Liver (tissue), 9 donors: ENCODE measurements around the gene MYO18B. TPM values are rescaled to one million over a fixed set of nuclear protein-coding genes. Genes with fewer than 3 reads are reported as not detected.

ENCODE experiments used
- DNase-seq: peaks from one replicate; pipeline ENCODE4 v3.0.0-alpha.2; 2017; ENCODE audit warnings: low spot score
- H3K27ac ChIP-seq, 2 donors: one replicate each; pipeline ENCODE4 v1.7.0; 2013; ENCODE audit warnings: inconsistent platforms in 2 of 2, low read length in 2 of 2, control low read depth in 1 of 2, low read depth in 1 of 2, mild to moderate bottlenecking in 1 of 2
- H3K27me3 ChIP-seq, 4 donors: one replicate each; pipeline versions ENCODE4 v1.6.1 to v1.7.0; 2013; ENCODE audit warnings: low read length in 3 of 4, inconsistent platforms in 1 of 4, mild to moderate bottlenecking in 1 of 4, moderate library complexity in 1 of 4; ENCODE audit not compliant: control insufficient read depth in 4 of 4, insufficient read depth in 4 of 4
- H3K36me3 ChIP-seq, 4 donors: one replicate each; pipeline versions ENCODE4 v1.6.1 to v1.7.0; 2013; ENCODE audit warnings: low read length in 3 of 4, mild to moderate bottlenecking in 3 of 4, low read depth in 1 of 4, moderate library complexity in 1 of 4; ENCODE audit not compliant: control insufficient read depth in 4 of 4, insufficient read depth in 3 of 4
- H3K4me1 ChIP-seq, 4 donors: one replicate each; pipeline versions ENCODE4 v1.6.1 to v1.7.0; 2013; ENCODE audit warnings: low read length in 3 of 4, mild to moderate bottlenecking in 3 of 4, moderate library complexity in 1 of 4; ENCODE audit not compliant: control insufficient read depth in 4 of 4, insufficient read depth in 4 of 4
- H3K4me3 ChIP-seq, 3 donors: one replicate each; pipeline versions ENCODE4 v1.6.1 to v1.7.0; 2013; ENCODE audit warnings: low read length in 3 of 3, control low read depth in 1 of 3, low read depth in 1 of 3, mild to moderate bottlenecking in 1 of 3
- H3K9ac ChIP-seq, 2 donors: one replicate each; pipeline ENCODE4 v1.7.0; 2013; ENCODE audit warnings: low read length in 2 of 2, mild to moderate bottlenecking in 2 of 2, moderate library complexity in 2 of 2, control low read depth in 1 of 2, low read depth in 1 of 2
- H3K9me3 ChIP-seq, 4 donors: one replicate each; pipeline versions ENCODE4 v1.6.1 to v1.7.0; 2013; ENCODE audit warnings: low read length in 3 of 4; ENCODE audit not compliant: control insufficient read depth in 4 of 4
- ATF3 ChIP-seq: IDR thresholded peaks from 2 replicates; pipeline ENCODE4 v1.6.1; 2016; ENCODE audit warnings: antibody characterized with exemption
- CTCF ChIP-seq: fragments of 150-350 bp; IDR thresholded peaks from 2 replicates; pipeline ENCODE4 v1.5.1; 2017; ENCODE audit warnings: improper control_type of control experiment, low read depth, low read length; ENCODE audit not compliant: missing input control
- EGR1 ChIP-seq, 2 donors: IDR thresholded peaks; 2 replicates each; pipeline ENCODE4 v1.6.1; 2016 to 2018; ENCODE audit warnings: antibody characterized with exemption in 2 of 2, low read depth in 2 of 2
- FOXA1 ChIP-seq: IDR thresholded peaks from 2 replicates; pipeline ENCODE4 v1.6.1; 2016; ENCODE audit warnings: antibody characterized with exemption
- FOXA2 ChIP-seq: IDR thresholded peaks from 2 replicates; pipeline ENCODE4 v1.6.1; 2016; ENCODE audit warnings: antibody characterized with exemption
- GABPA ChIP-seq, 2 donors: IDR thresholded peaks in 1 of 2; conservative IDR thresholded peaks in 1 of 2; 2 replicates each; pipeline ENCODE4 v1.6.1; 2016; ENCODE audit warnings: antibody characterized with exemption in 2 of 2, mild to moderate bottlenecking in 1 of 2, moderate library complexity in 1 of 2
- HNF4A ChIP-seq, 2 donors: conservative IDR thresholded peaks; 2 replicates each; pipeline ENCODE4 v1.6.1; 2016; ENCODE audit warnings: antibody characterized with exemption in 2 of 2, mild to moderate bottlenecking in 2 of 2
- HNF4G ChIP-seq: IDR thresholded peaks from 2 replicates; pipeline ENCODE4 v1.6.1; 2016; ENCODE audit warnings: antibody characterized with exemption
- JUND ChIP-seq, 2 donors: IDR thresholded peaks; 2 replicates each; pipeline ENCODE4 v1.6.1; 2016; ENCODE audit warnings: antibody characterized with exemption in 2 of 2
- MAX ChIP-seq: IDR thresholded peaks from 2 replicates; pipeline ENCODE4 v1.6.1; 2016; ENCODE audit warnings: antibody characterized with exemption
- NR2F2 ChIP-seq: IDR thresholded peaks from 2 replicates; pipeline ENCODE4 v1.6.1; 2016; ENCODE audit warnings: antibody characterized with exemption
- RAD21 ChIP-seq, 2 donors: IDR thresholded peaks; 2 replicates each; pipeline ENCODE4 v1.6.1; 2016; ENCODE audit warnings: antibody characterized with exemption in 2 of 2, mild to moderate bottlenecking in 2 of 2
- REST ChIP-seq: IDR thresholded peaks from 2 replicates; pipeline ENCODE4 v1.6.1; 2016; ENCODE audit warnings: antibody characterized with exemption, mild to moderate bottlenecking
- RXRA ChIP-seq, 2 donors: IDR thresholded peaks; 2 replicates each; pipeline ENCODE4 v1.6.1; 2017 to 2018; ENCODE audit warnings: antibody characterized with exemption in 2 of 2, mild to moderate bottlenecking in 1 of 2
- SP1 ChIP-seq: IDR thresholded peaks from 2 replicates; pipeline ENCODE4 v1.6.1; 2018; ENCODE audit warnings: antibody characterized with exemption, mild to moderate bottlenecking
- TAF1 ChIP-seq: conservative IDR thresholded peaks from 2 replicates; pipeline ENCODE4 v1.6.1; 2016; ENCODE audit warnings: antibody characterized with exemption, mild to moderate bottlenecking
- YY1 ChIP-seq: IDR thresholded peaks from 2 replicates; pipeline ENCODE4 v1.6.1; 2016; ENCODE audit warnings: antibody characterized with exemption, mild to moderate bottlenecking
- ZBTB33 ChIP-seq: IDR thresholded peaks from 2 replicates; pipeline ENCODE4 v1.6.1; 2016; ENCODE audit warnings: antibody characterized with exemption
- WGBS: extraction: QIAGEN DNeasy Blood & Tissue Kit; methylation state at CpG from one replicate; pipeline ENCODE4 v1.1.7; 2013; 5-methylcytosine and 5-hydroxymethylcytosine counted together
- polyA plus RNA-seq, 2 donors: library from polyadenylated mRNA; stranded (reverse) in 1 of 2; unstranded in 1 of 2; fragments of 200-250 nt in 1 of 2; fragments of >200 nt in 1 of 2; fragmentation: Nextera tagmentation in 1 of 2; extraction: Ambion mirVana in 1 of 2; gene quantifications; one replicate each; pipeline versions ENCODE4 v1.2.1 to v1.2.3, GENCODE V29; 2013 to 2015
- total RNA-seq, 2 donors: library from RNA; depleted of rRNA; stranded (reverse); fragments of >200 nt; gene quantifications; one replicate each; pipeline ENCODE4 v1.2.3, GENCODE V29; 2014
- donor health status: healthy.
- donor health status: healthy.
- donor health status: healthy.
- donor health status: healthy.
- donor health status: healthy.

MYO18B gene
- total and polyA plus RNA-seq, 4 donors, result under 0.01 to 4.2 (median 0.02) TPM; not detected in 1

GRCh38 chr22:25822344-25822743 lies 80.4 kb downstream of the MYO18B start:
- no peaks in the 10 kb centered on the region for H3K4me1 ChIP-seq
- peaks cover 0 to 4% (median under 1%) of the 10 kb centered on the region in 4 donors for H3K27me3 ChIP-seq
- peaks cover 0 to 7% (median 3%) of the 10 kb centered on the region in 4 donors for H3K9me3 ChIP-seq
- TF ChIP-seq FOXA1 (no peak), SP1 (no peak), FOXA2 (no peak), HNF4G (no peak), EGR1 (IDR thresholded peaks at IDR 0.05; ENCODE audit: low read depth in 2 of 2) (no peak), GABPA (IDR thresholded peaks at IDR 0.05 in 1 of 2, conservative IDR thresholded peaks at IDR 0.05 in 1 of 2) (no peak), RAD21 (IDR thresholded peaks at IDR 0.05) (no peak), NR2F2 (no peak), HNF4A (conservative IDR thresholded peaks at IDR 0.05) (no peak), MAX (no peak), ATF3 (no peak), CTCF (no peak), ZBTB33 (no peak), RXRA (IDR thresholded peaks at IDR 0.05) (no peak), YY1 (no peak)
- H3K36me3 ChIP-seq, result no peaks in the 10 kb centered on the region
- H3K4me3 ChIP-seq, result no peak overlapping the region
- DNase-seq, result no peak
- no peak overlapping the region for H3K9ac ChIP-seq
- WGBS, result 92% methylated on average over 6 of the region's 6 CpGs
- H3K27ac ChIP-seq, result no peak overlapping the region

GRCh38 chr22:25823276-25823675 lies 81.3 kb downstream of the MYO18B start:
- Histone ChIP-seq H3K4me1 (no peaks in the 10 kb centered on the region), H3K27ac (no peak overlapping the region), H3K4me3 (no peak overlapping the region), H3K27me3 (peaks cover 0 to 4% (median under 1%) of the 10 kb centered on the region in 4 donors), H3K36me3 (no peaks in the 10 kb centered on the region), H3K9me3 (peaks cover 0 to 7% (median 3%) of the 10 kb centered on the region in 4 donors), H3K9ac (no peak overlapping the region)
- DNase-seq, result no peak
- WGBS, result 77% methylated on average over 15 of the region's 15 CpGs
- TF ChIP-seq EGR1 (IDR thresholded peaks at IDR 0.05; ENCODE audit: low read depth in 2 of 2) (no peak), YY1 (no peak), MAX (no peak), TAF1 (no peak), ATF3 (no peak), CTCF (no peak), SP1 (no peak), RAD21 (IDR thresholded peaks at IDR 0.05) (no peak), JUND (IDR thresholded peaks at IDR 0.05) (no peak), NR2F2 (no peak), REST (no peak), HNF4A (conservative IDR thresholded peaks at IDR 0.05) (no peak), GABPA (IDR thresholded peaks at IDR 0.05 in 1 of 2, conservative IDR thresholded peaks at IDR 0.05 in 1 of 2) (no peak), HNF4G (no peak)
